HG03469 (cell line): ENCODE results near the gene SBNO1.
"Not testable (repeated sequence)": the region's sequence is repeated elsewhere in the genome, so short reads cannot be mapped to it uniquely, and the experiment has no call there.

Source experiments
- ATAC-seq: cut with Tn5 transposase; IDR thresholded peaks from one replicate; pipeline ENCODE4 v1.9.1; 2021; ENCODE audit warnings: mild to moderate bottlenecking, moderate library complexity, moderate number of reproducible peaks; ENCODE audit not compliant: unreplicated experiment

SBNO1 gene

GRCh38 chr12:123252365-123252764 is 112.3 kb downstream of the SBNO1 start:
- ATAC-seq, result not testable (repeated sequence)

GRCh38 chr12:123251403-123252076 is 113.1 kb downstream of the SBNO1 start:
- ATAC-seq, result no peak

GRCh38 chr12:123250471-123251383 is 113.9 kb downstream of the SBNO1 start:
- no peak for ATAC-seq

GRCh38 chr12:123248996-123249741 is 115.5 kb downstream of the SBNO1 start:
- not testable (repeated sequence) for ATAC-seq

- ATAC-seq, result not testable (repeated sequence)
Observed at GRCh38 chr12:123248129-123248528, 116.5 kb downstream of the SBNO1 start.

GRCh38 chr12:123245678-123246077 is 119.0 kb downstream of the SBNO1 start:
- ATAC-seq, result no peak

- ATAC-seq, result no peak
Observed at GRCh38 chr12:123243671-123244262, 120.9 kb downstream of the SBNO1 start.

GRCh38 chr12:123242116-123242904 is 122.3 kb downstream of the SBNO1 start:
- ATAC-seq, result no peak
